HUDEP-2 (cell line): ENCODE data around the gene ZDHHC12.
"Not testable (repeated sequence)": the region's sequence is repeated elsewhere in the genome, so short reads cannot be mapped to it uniquely, and the experiment has no call there.

Source experiments
- DNase-seq, 76 experiments: peaks; one replicate each; lab custom pipeline; 2025; ENCODE audit not compliant: unreplicated experiment in 76 of 76; lab: John Stamatoyannopoulos, UW

ZDHHC12 gene

GRCh38 chr9:128712451-128713410 lies 11.2 kb downstream of the ZDHHC12 start:
- no peak for DNase-seq

- DNase-seq = no peak
Observed at GRCh38 chr9:128707446-128707845, 16.5 kb downstream of the ZDHHC12 start.

GRCh38 chr9:128706671-128707381 lies 17.1 kb downstream of the ZDHHC12 start:
- no peak for DNase-seq

GRCh38 chr9:128706045-128706444 lies 17.9 kb downstream of the ZDHHC12 start:
- DNase-seq = no peak

GRCh38 chr9:128705051-128705965 lies 18.6 kb downstream of the ZDHHC12 start:
- DNase-seq = no peak

GRCh38 chr9:128704356-128704670 lies 19.6 kb downstream of the ZDHHC12 start:
- DNase-seq = no peak

GRCh38 chr9:128703616-128704355 lies 20.1 kb downstream of the ZDHHC12 start:
- DNase-seq = no peak

- peak in 34 of 76 experiments; percentile 11 to 57 (median 28) for DNase-seq
Observed at GRCh38 chr9:128702949-128703615, 20.8 kb downstream of the ZDHHC12 start.

GRCh38 chr9:128702445-128702948 lies 21.4 kb downstream of the ZDHHC12 start, which contains the start of gene PKN3:
Gene PKN3, plus strand, starts transcription at chr9:128702503. Its CDS starts 413 bp downstream, at chr9:128702916.
- peak in 73 of 76 experiments; percentile 13 to 95 (median 80) for DNase-seq

- DNase-seq = no peak
Observed at GRCh38 chr9:128701227-128701854, 22.6 kb downstream of the ZDHHC12 start.

GRCh38 chr9:128699096-128699795 lies 24.7 kb downstream of the ZDHHC12 start:
- DNase-seq = not testable (repeated sequence)

GRCh38 chr9:128696923-128697707 lies 26.8 kb downstream of the ZDHHC12 start:
- DNase-seq = no peak

GRCh38 chr9:128694344-128694743 lies 29.6 kb downstream of the ZDHHC12 start:
- no peak for DNase-seq

GRCh38 chr9:128693738-128694137 lies 30.2 kb downstream of the ZDHHC12 start:
- not testable (repeated sequence) for DNase-seq

- no peak for DNase-seq
Observed at GRCh38 chr9:128690684-128691034, 33.3 kb downstream of the ZDHHC12 start.

- DNase-seq = peak in 18 of 76 experiments; percentile 5 to 34 (median 17)
Observed at GRCh38 chr9:128689820-128690683, 33.9 kb downstream of the ZDHHC12 start.
